Memory B cell (primary cell): Measurements from ENCODE around the gene VAMP4.
A peak's percentile ranks its signal among the peaks of the same experiment; 100 is the strongest.

Experiments
- ATAC-seq: fragments of 150-1000 bp; cut with Tn5 transposase; 2 replicates; pipeline ENCODE4 v1.10.0; 2021; ENCODE audit warnings: low read depth, mild to moderate bottlenecking, moderate library complexity
- DNase-seq, 2 donors: peaks; one replicate each; pipeline ENCODE4 v3.0.0; 2022; ENCODE audit warnings: low spot score in 2 of 2
- H3K27ac Mint-ChIP-seq: one replicate; pipeline ENCODE4 v1.8.0; 2022; ENCODE audit warnings: mild to moderate bottlenecking, moderate library complexity, mixed read lengths
- H3K27me3 Mint-ChIP-seq: one replicate; pipeline ENCODE4 v1.8.0; 2022; ENCODE audit warnings: mixed read lengths
- H3K36me3 Mint-ChIP-seq: one replicate; pipeline ENCODE4 v1.8.0; 2022; ENCODE audit warnings: mild to moderate bottlenecking, mixed read lengths
- H3K4me1 Mint-ChIP-seq: one replicate; pipeline ENCODE4 v1.8.0; 2022; ENCODE audit warnings: mixed read lengths
- H3K4me3 Mint-ChIP-seq: one replicate; pipeline ENCODE4 v1.8.0; 2022; ENCODE audit warnings: mild to moderate bottlenecking, moderate library complexity, mixed read lengths
- H3K9me3 Mint-ChIP-seq: one replicate; pipeline ENCODE4 v1.8.0; 2022; ENCODE audit warnings: mixed read lengths

Gene VAMP4, protein sequence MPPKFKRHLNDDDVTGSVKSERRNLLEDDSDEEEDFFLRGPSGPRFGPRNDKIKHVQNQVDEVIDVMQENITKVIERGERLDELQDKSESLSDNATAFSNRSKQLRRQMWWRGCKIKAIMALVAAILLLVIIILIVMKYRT

DNA sequence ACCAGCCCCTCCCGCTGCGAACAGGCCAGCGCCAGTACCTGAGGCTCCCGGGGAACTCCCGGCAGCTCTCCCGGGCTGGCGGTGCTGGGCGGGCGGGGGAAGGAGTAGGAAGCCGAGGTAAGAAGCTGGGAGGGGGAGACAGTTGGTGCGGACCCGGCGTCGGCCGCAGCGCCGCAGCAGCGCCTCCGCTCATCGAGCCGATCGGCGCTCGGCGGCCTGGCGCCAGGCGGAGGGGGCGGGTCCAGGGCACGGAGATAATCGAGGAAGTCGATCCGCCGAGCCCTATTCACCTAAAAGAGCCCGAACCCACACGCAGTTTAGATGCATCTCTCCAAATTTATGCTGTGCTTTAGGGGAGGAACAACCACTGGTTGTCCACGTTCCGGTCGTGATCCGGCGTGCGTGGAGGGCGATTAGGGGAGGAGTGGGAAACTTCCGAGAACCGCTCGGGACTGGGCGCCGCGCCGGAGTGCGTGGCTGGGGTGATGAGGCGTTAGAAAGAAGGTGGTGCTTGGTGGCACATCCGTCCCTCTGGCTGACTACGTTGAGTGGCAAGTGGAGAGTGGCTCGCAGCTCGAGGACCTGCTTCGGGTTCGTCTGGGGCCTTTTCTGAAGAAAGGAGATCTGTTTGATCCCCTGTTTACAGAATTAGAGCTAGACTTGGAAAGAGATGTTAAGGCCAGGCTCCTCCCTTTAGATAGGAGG lies at the start of gene VAMP4:
Gene VAMP4 (minus strand): TSS at position 194 of the 705 bp plus-strand sequence. CDS start 3,651 bp downstream, outside the sequence.
- peaks cover 3% of the 10 kb centered on the region for H3K36me3 Mint-ChIP-seq
- peak within 1 kb of the TSS; percentile 97 for H3K27ac Mint-ChIP-seq
- H3K4me3 Mint-ChIP-seq: peak within 1 kb of the TSS; percentile 99
- H3K27me3 Mint-ChIP-seq: no peaks in the 10 kb centered on the region
- H3K9me3 Mint-ChIP-seq: no peaks in the 10 kb centered on the region
- peaks cover 17% of the 10 kb centered on the region for H3K4me1 Mint-ChIP-seq
- ATAC-seq: peak; percentile 88
- DNase-seq: peak; percentile 69 to 82

- DNase-seq: no peak
- Mint-ChIP-seq H3K4me1 (peaks cover 3% of the 10 kb centered on the region), H3K4me3 (no peak overlapping the region), H3K9me3 (no peaks in the 10 kb centered on the region), H3K27me3 (no peaks in the 10 kb centered on the region), H3K36me3 (peaks cover 57% of the 10 kb centered on the region), H3K27ac (no peak overlapping the region)
- ATAC-seq: no peak
Measured at GRCh38 chr1:171790318-171790717, 48.5 kb upstream of the VAMP4 start.

DNA sequence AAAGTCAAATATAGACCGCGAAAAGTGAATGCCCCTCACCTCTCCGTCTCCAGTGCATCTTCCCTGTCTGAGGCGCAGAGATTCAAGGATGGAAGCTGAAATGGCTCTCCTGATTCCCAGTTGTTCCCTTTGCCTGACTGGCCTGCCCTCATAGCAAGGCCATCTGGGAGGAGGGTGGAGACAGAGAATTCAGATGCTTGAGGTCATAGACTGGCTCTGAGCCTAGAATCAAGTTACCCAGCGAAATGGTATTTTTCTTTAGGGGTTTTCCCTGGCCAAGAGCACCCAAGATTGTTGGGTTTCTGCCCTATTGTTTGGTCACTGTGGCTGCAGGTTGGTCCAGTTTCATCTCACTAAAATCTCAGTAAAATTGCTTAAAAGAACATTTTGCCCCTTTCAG lies 46.8 kb upstream of the VAMP4 start:
- Mint-ChIP-seq H3K4me1 (peaks cover 12% of the 10 kb centered on the region), H3K9me3 (no peaks in the 10 kb centered on the region), H3K27ac (no peak overlapping the region), H3K27me3 (no peaks in the 10 kb centered on the region), H3K4me3 (no peak overlapping the region), H3K36me3 (peaks cover 46% of the 10 kb centered on the region)
- ATAC-seq (no peak), DNase-seq (no peak)

- Mint-ChIP-seq H3K27me3 (no peaks in the 10 kb centered on the region), H3K36me3 (peaks cover 46% of the 10 kb centered on the region), H3K9me3 (no peaks in the 10 kb centered on the region), H3K4me3 (no peak overlapping the region), H3K27ac (no peak overlapping the region), H3K4me1 (peaks cover 19% of the 10 kb centered on the region)
- DNase-seq (no peak), ATAC-seq (no peak)
Measured at GRCh38 chr1:171787686-171788480, 46.0 kb upstream of the VAMP4 start.

- no peaks in the 10 kb centered on the region for H3K9me3 Mint-ChIP-seq
- H3K27me3 Mint-ChIP-seq: no peaks in the 10 kb centered on the region
- H3K4me1 Mint-ChIP-seq: peaks cover 25% of the 10 kb centered on the region
- H3K4me3 Mint-ChIP-seq: no peak overlapping the region
- DNase-seq: no peak
- no peak for ATAC-seq
- no peak overlapping the region for H3K27ac Mint-ChIP-seq
- peaks cover 43% of the 10 kb centered on the region for H3K36me3 Mint-ChIP-seq
Measured at GRCh38 chr1:171786534-171786933, 44.7 kb upstream of the VAMP4 start.

DNA sequence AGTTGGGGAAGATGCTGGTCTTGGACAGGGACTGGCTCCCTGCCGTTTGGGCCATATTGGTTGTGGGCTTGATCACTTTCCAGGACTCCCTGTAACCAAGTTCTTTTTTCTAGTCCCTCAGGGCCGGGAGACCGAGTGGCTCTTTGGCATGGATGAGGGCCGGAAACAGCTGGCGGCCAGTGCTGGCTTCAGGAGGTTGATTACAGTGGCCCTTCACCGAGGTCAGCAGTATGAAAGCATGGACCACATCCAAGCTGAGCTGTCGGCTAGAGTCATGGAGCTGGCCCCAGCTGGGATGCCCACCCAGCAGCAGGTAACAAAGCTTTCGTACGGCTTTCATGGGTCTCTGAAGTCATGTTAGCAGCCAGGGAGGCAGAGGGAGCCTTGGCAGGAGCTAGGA lies 43.9 kb upstream of the VAMP4 start:
- Mint-ChIP-seq H3K27ac (no peak overlapping the region), H3K36me3 (peaks cover 40% of the 10 kb centered on the region), H3K27me3 (no peaks in the 10 kb centered on the region), H3K9me3 (no peaks in the 10 kb centered on the region), H3K4me3 (no peak overlapping the region), H3K4me1 (peaks cover 28% of the 10 kb centered on the region)
- DNase-seq: no peak
- no peak for ATAC-seq

DNA sequence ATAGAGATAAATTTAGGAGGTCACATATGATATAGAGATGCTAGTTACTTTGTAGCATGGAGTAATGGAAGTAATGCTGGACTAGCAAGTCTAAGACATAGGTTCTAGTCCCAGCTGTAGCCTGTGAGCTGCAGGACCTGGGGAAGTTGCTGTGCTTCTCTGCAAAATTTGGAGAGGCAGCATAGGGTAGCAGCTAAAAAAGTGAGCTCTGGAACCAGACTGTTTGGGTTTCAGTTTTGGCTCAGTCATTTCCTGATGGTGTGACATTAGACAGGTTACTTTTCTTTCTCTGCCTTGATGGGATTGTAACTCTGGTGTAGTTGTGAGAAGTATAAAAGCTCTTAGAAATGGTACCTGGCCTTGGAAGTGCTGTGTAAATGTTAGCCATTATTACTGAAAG lies 42.9 kb upstream of the VAMP4 start:
- H3K9me3 Mint-ChIP-seq: no peaks in the 10 kb centered on the region
- no peak overlapping the region for H3K27ac Mint-ChIP-seq
- H3K4me3 Mint-ChIP-seq: no peak overlapping the region
- peaks cover 34% of the 10 kb centered on the region for H3K36me3 Mint-ChIP-seq
- H3K4me1 Mint-ChIP-seq: peaks cover 29% of the 10 kb centered on the region
- DNase-seq (no peak), ATAC-seq (no peak)
- no peaks in the 10 kb centered on the region for H3K27me3 Mint-ChIP-seq

DNA sequence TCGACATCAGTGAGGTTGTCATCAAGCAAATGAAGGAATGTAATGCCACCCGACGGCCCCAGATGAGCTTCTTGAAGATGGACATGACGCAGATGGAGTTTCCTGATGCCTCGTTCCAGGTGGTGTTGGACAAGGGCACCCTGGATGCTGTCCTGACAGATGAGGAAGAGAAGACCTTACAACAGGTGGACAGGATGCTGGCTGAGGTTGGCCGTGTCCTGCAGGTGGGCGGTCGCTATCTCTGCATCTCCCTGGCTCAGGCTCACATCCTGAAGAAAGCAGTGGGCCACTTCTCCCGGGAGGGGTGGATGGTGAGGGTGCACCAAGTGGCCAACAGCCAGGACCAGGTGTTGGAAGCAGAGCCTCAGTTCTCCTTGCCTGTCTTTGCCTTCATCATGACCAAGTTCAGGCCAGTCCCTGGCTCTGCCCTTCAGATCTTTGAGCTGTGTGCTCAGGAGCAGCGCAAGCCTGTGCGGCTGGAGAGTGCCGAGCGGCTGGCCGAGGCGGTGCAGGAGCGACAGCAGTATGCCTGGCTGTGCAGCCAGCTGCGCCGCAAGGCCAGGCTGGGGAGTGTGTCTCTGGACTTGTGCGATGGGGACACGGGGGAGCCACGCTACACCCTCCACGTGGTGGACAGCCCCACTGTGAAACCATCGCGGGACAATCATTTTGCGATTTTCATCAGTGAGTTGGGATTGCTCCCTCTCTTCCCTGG lies 42.1 kb upstream of the VAMP4 start:
- no peak for ATAC-seq
- DNase-seq: no peak
- Mint-ChIP-seq H3K4me3 (peak overlapping the region; percentile 16), H3K4me1 (peaks cover 29% of the 10 kb centered on the region), H3K27me3 (no peaks in the 10 kb centered on the region), H3K36me3 (peaks cover 27% of the 10 kb centered on the region), H3K27ac (no peak overlapping the region), H3K9me3 (no peaks in the 10 kb centered on the region)

- Mint-ChIP-seq H3K4me3 (peak within 1 kb of the TSS; percentile 99), H3K4me1 (peaks cover 26% of the 10 kb centered on the region), H3K27ac (peak within 1 kb of the TSS; percentile 99), H3K9me3 (no peaks in the 10 kb centered on the region), H3K36me3 (peaks cover 10% of the 10 kb centered on the region), H3K27me3 (no peaks in the 10 kb centered on the region)
- DNase-seq (peak; percentile 90 to 97), ATAC-seq (peak; percentile 92)
Measured at GRCh38 chr1:171781176-171781875, 39.5 kb upstream of the VAMP4 start, which contains the start of gene METTL13. Gene METTL13 (plus strand): TSS chr1:171781660. CDS start chr1:171781968, 308 bp downstream.

DNA sequence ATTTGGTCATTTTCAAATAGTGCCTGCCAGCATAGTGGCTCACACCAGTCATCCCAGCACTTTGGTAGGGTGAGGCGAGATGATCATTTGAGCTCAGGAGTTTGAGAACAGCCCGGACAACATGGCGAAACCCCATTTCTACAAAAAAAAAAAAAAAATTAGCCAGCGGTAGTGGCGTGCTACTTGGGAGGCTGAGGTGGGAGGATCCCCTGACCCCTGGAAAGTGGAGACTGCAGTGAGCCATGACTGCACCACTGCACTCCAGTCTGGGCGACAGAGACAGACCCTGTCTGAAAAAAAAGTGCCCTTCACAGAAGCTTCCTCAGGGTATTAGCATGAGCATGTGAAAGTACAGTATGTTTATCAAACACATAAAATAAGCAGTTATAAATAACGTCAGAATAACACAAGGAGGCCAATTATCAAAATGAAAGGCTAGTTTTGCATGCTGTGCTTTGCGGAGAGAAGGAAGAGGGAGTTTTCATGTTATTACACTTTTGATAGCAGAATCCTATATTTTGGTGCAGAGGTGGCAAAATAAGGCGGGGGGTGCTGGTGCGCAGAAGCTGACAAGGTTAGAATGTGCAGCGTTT lies 38.8 kb upstream of the VAMP4 start:
- Mint-ChIP-seq H3K4me1 (peaks cover 26% of the 10 kb centered on the region), H3K27me3 (no peaks in the 10 kb centered on the region), H3K9me3 (no peaks in the 10 kb centered on the region), H3K27ac (peak overlapping the region; percentile 99), H3K36me3 (peaks cover 4% of the 10 kb centered on the region), H3K4me3 (peak overlapping the region; percentile 99)
- ATAC-seq (no peak), DNase-seq (no peak)

DNA sequence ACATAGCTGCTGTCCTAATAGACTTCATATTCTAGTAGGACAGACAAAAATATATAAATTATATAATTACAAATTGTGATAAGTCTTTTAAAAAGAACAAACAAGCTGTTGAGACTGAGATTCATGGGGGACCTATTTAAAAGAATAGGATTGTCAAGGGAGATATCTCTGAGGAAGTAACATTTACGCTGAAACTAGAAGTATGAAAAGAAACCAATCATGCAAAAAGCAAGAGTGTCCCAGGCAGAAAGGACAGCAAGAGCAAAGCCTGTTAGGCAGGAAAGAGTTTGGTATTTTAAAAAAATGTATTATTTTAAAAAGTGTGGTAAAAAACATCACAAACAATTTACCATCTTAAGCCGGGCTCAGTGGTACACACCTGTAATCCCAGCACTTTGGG lies 30.4 kb upstream of the VAMP4 start:
- H3K36me3 Mint-ChIP-seq: no peaks in the 10 kb centered on the region
- H3K27me3 Mint-ChIP-seq: no peaks in the 10 kb centered on the region
- peak; percentile 46 for ATAC-seq
- H3K27ac Mint-ChIP-seq: no peak overlapping the region
- H3K4me3 Mint-ChIP-seq: no peak overlapping the region
- no peaks in the 10 kb centered on the region for H3K9me3 Mint-ChIP-seq
- no peak for DNase-seq
- peaks cover 3% of the 10 kb centered on the region for H3K4me1 Mint-ChIP-seq

GRCh38 chr1:171769754-171770153 lies 27.9 kb upstream of the VAMP4 start:
- ATAC-seq (no peak), DNase-seq (no peak)
- Mint-ChIP-seq H3K27ac (no peak overlapping the region), H3K4me1 (peaks cover 3% of the 10 kb centered on the region), H3K9me3 (no peaks in the 10 kb centered on the region), H3K4me3 (no peak overlapping the region), H3K36me3 (no peaks in the 10 kb centered on the region), H3K27me3 (no peaks in the 10 kb centered on the region)

DNA sequence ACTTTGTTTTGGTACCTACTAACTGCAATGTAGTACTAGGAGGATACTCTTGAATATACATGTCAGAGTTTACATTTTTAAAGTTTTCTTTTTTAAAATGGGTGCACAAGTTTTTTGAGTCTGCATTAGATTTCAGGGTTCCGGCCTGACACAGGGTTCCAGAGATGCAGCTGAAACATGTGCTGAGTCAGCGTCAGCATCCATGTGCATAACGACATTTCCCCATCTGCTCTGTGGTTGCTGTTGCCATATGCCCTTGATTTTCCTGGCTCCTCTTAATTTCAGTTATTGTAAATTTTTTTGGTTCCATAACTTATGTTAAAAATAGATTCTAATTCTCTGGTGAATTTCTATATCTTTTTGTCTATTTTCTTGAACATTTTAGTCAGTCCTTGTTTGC lies 27.3 kb upstream of the VAMP4 start:
- no peak overlapping the region for H3K27ac Mint-ChIP-seq
- ATAC-seq (no peak), DNase-seq (no peak)
- H3K36me3 Mint-ChIP-seq: no peaks in the 10 kb centered on the region
- peaks cover 3% of the 10 kb centered on the region for H3K4me1 Mint-ChIP-seq
- no peaks in the 10 kb centered on the region for H3K9me3 Mint-ChIP-seq
- no peaks in the 10 kb centered on the region for H3K27me3 Mint-ChIP-seq
- no peak overlapping the region for H3K4me3 Mint-ChIP-seq
